H9 (cell line): ENCODE measurements around the gene PXK. TPM values are rescaled to one million over a fixed set of nuclear protein-coding genes. Genes with fewer than 3 reads are reported as not detected.

ENCODE experiments used
- DNase-seq: peaks from one replicate; pipeline ENCODE4 v3.0.0-alpha.2; 2017
- H2AFZ ChIP-seq: one replicate; pipeline ENCODE4 v1.6.1; 2013; ENCODE audit warnings: mild to moderate bottlenecking, low read length, control low read depth, moderate library complexity
- H2AK5ac ChIP-seq: 2 replicates; pipeline ENCODE4 v1.6.1; 2013; ENCODE audit warnings: low read length, control low read depth, mixed read lengths; ENCODE audit not compliant: insufficient read length
- H2BK120ac ChIP-seq: one replicate; pipeline ENCODE4 v1.6.1; 2013; ENCODE audit warnings: low read depth, mild to moderate bottlenecking, low read length, control low read depth, inconsistent platforms; ENCODE audit not compliant: poor library complexity, severe bottlenecking
- H2BK12ac ChIP-seq: 2 replicates; pipeline ENCODE4 v1.6.1; 2013; ENCODE audit warnings: low read length, control low read depth, mixed read lengths, low read depth; ENCODE audit not compliant: insufficient read length
- H2BK15ac ChIP-seq: 2 replicates; pipeline ENCODE4 v1.6.1; 2013; ENCODE audit warnings: low read depth, low read length, control low read depth
- H2BK20ac ChIP-seq: one replicate; pipeline ENCODE4 v1.6.1; 2013; ENCODE audit warnings: low read depth, mild to moderate bottlenecking, low read length, control low read depth, inconsistent platforms; ENCODE audit not compliant: poor library complexity, severe bottlenecking
- H2BK5ac ChIP-seq: 2 replicates; pipeline ENCODE4 v1.6.1; 2013; ENCODE audit warnings: low read length, control low read depth, mixed read lengths; ENCODE audit not compliant: insufficient read length
- H3K14ac ChIP-seq: 2 replicates; pipeline ENCODE4 v1.6.1; 2013; ENCODE audit warnings: low read length, control low read depth; ENCODE audit not compliant: insufficient read depth
- H3K18ac ChIP-seq: 2 replicates; pipeline ENCODE4 v1.6.1; 2013; ENCODE audit warnings: low read depth, mild to moderate bottlenecking, mixed read lengths, low read length, control low read depth; ENCODE audit not compliant: insufficient read length
- H3K23ac ChIP-seq: 2 replicates; pipeline ENCODE4 v1.6.1; 2013; ENCODE audit warnings: low read length, control low read depth, mixed read lengths, low read depth; ENCODE audit not compliant: insufficient read length
- H3K23me2 ChIP-seq: 2 replicates; pipeline ENCODE4 v1.6.1; 2013; ENCODE audit warnings: low read depth, mild to moderate bottlenecking, mixed read lengths, low read length, control low read depth; ENCODE audit not compliant: insufficient read length, poor library complexity, severe bottlenecking
- H3K27ac ChIP-seq: 2 replicates; pipeline ENCODE4 v1.5.1; 2013; ENCODE audit warnings: low read length, control low read depth, mixed read lengths, low read depth; ENCODE audit not compliant: insufficient read length
- H3K27me3 ChIP-seq: 2 replicates; pipeline ENCODE4 v1.6.1; 2013; ENCODE audit warnings: low read length, control low read depth, inconsistent platforms; ENCODE audit not compliant: insufficient read depth
- H3K4ac ChIP-seq: 2 replicates; pipeline ENCODE4 v1.6.1; 2013; ENCODE audit warnings: low read depth, mild to moderate bottlenecking, control low read depth, inconsistent platforms, low read length, moderate library complexity
- H3K4me1 ChIP-seq: 2 replicates; pipeline ENCODE4 v1.6.1; 2013; ENCODE audit warnings: low read length, control low read depth, inconsistent platforms; ENCODE audit not compliant: insufficient read depth
- H3K4me2 ChIP-seq: 2 replicates; pipeline ENCODE4 v1.6.1; 2013; ENCODE audit warnings: low read length, control low read depth, mixed read lengths; ENCODE audit not compliant: insufficient read length, insufficient read depth
- H3K56ac ChIP-seq: 2 replicates; pipeline ENCODE4 v1.6.1; 2013; ENCODE audit warnings: low read depth, mild to moderate bottlenecking, mixed read lengths, low read length, control low read depth; ENCODE audit not compliant: insufficient read length
- H3K79me1 ChIP-seq: 2 replicates; pipeline ENCODE4 v1.6.1; 2013; ENCODE audit warnings: low read depth, mild to moderate bottlenecking, moderate library complexity, low read length, control low read depth, inconsistent platforms; ENCODE audit not compliant: insufficient read depth, poor library complexity, severe bottlenecking
- H3K79me2 ChIP-seq: 2 replicates; pipeline ENCODE4 v1.6.1; 2013; ENCODE audit warnings: low read length, control low read depth, inconsistent platforms; ENCODE audit not compliant: insufficient read depth
- H3K9ac ChIP-seq: 2 replicates; pipeline ENCODE4 v1.6.1; 2013; ENCODE audit warnings: low read length, control low read depth, mixed read lengths; ENCODE audit not compliant: insufficient read length; ENCODE audit errors: extremely low read depth
- H3K9me3 ChIP-seq: one replicate; pipeline ENCODE4 v1.6.1; 2013; ENCODE audit warnings: low read depth, low read length, inconsistent platforms; ENCODE audit not compliant: control insufficient read depth
- H3T11ph ChIP-seq: one replicate; pipeline ENCODE4 v1.6.1; 2013; ENCODE audit warnings: mild to moderate bottlenecking, low read length, control low read depth, inconsistent platforms
- H4K20me1 ChIP-seq: one replicate; pipeline ENCODE4 v1.6.1; 2013; ENCODE audit not compliant: control insufficient read depth, insufficient read length, insufficient read depth
- H4K5ac ChIP-seq: 2 replicates; pipeline ENCODE4 v1.6.1; 2013; ENCODE audit warnings: low read depth, mild to moderate bottlenecking, mixed read lengths, low read length, control low read depth; ENCODE audit not compliant: insufficient read length
- H4K8ac ChIP-seq: replicated peaks from 2 replicates; pipeline ENCODE4 v1.6.1; 2013; ENCODE audit warnings: low read length, control low read depth, mixed read lengths, low read depth; ENCODE audit not compliant: insufficient read length
- H4K91ac ChIP-seq: 2 replicates; pipeline ENCODE4 v1.6.1; 2013; ENCODE audit warnings: low read depth, mild to moderate bottlenecking, moderate library complexity, mixed read lengths, low read length, control low read depth; ENCODE audit not compliant: insufficient read length
- H3K27ac Mint-ChIP-seq, 3 experiments: 2 replicates in 2 of 3; 3 replicates in 1 of 3; pipeline ENCODE4 v1.8.0; 2020 to 2021; ENCODE audit warnings: mixed read lengths in 3 of 3, mild to moderate bottlenecking in 1 of 3, moderate library complexity in 1 of 3
- H3K27me3 Mint-ChIP-seq: 2 replicates; pipeline ENCODE4 v1.8.0; 2021; ENCODE audit warnings: low read depth, mild to moderate bottlenecking, moderate library complexity, mixed read lengths
- H3K36me3 Mint-ChIP-seq, 3 experiments: 2 replicates in 2 of 3; 3 replicates in 1 of 3; pipeline ENCODE4 v1.8.0; 2020 to 2021; ENCODE audit warnings: low read depth in 3 of 3, mixed read lengths in 3 of 3; ENCODE audit not compliant: insufficient read depth in 1 of 3
- H3K4me1 Mint-ChIP-seq, 2 experiments: 2 replicates each; pipeline ENCODE4 v1.8.0; 2020; ENCODE audit warnings: mixed read lengths in 2 of 2
- H3K4me3 Mint-ChIP-seq, 2 experiments: 2 replicates in 1 of 2; 3 replicates in 1 of 2; pipeline ENCODE4 v1.8.0; 2020 to 2021; ENCODE audit warnings: mild to moderate bottlenecking in 2 of 2, mixed read lengths in 2 of 2, moderate library complexity in 1 of 2
- H3K9me3 Mint-ChIP-seq, 2 experiments: 2 replicates in 1 of 2; 3 replicates in 1 of 2; pipeline ENCODE4 v1.8.0; 2020; ENCODE audit warnings: mild to moderate bottlenecking in 2 of 2, mixed read lengths in 2 of 2, moderate library complexity in 1 of 2
- CTCF ChIP-seq: fragments of 200-600 bp; sonication (generic); conservative IDR thresholded peaks from 3 replicates; pipeline ENCODE4 v1.8.0; 2021; ENCODE audit warnings: antibody characterized with exemption, mild to moderate bottlenecking
- WGBS: extraction: QIAGEN DNeasy Blood & Tissue Kit; methylation state at CpG from one replicate; pipeline ENCODE4 v1.1.7; 2013; ENCODE audit warnings: missing lambda C conversion rate, low lambda C conversion rate, mixed read lengths; ENCODE audit not compliant: insufficient read length; ENCODE audit errors: extremely low coverage; 5-methylcytosine and 5-hydroxymethylcytosine counted together
- total RNA-seq: library from RNA; stranded (reverse); gene quantifications from 2 replicates; pipeline ENCODE4 v1.2.1, GENCODE V29; 2021

Gene PXK
- total RNA-seq, 1 experiment from 2014 or later = 3.3 TPM

GRCh38 chr3:58357402-58357801 is 24.7 kb downstream of the PXK start:
- Histone ChIP-seq H2AK5ac (no peak overlapping the region), H2AFZ (no peak overlapping the region), H3K27me3 (no peaks in the 10 kb centered on the region), H3T11ph (no peak overlapping the region), H4K20me1 (no peaks in the 10 kb centered on the region), H2BK120ac (no peak overlapping the region), H4K91ac (no peak overlapping the region), H2BK12ac (no peak overlapping the region), H2BK5ac (no peak overlapping the region), H3K23ac (no peak overlapping the region), H3K9ac (no peak overlapping the region), H4K5ac (no peak overlapping the region), H2BK20ac (no peak overlapping the region), H3K9me3 (no peaks in the 10 kb centered on the region), H3K18ac (no peak overlapping the region), H2BK15ac (no peak overlapping the region), H3K79me1 (no peaks in the 10 kb centered on the region), H3K56ac (no peak overlapping the region), H4K8ac (no peak overlapping the region), H3K4me2 (no peak overlapping the region), H3K4me1 (no peaks in the 10 kb centered on the region), H3K14ac (no peak overlapping the region), H3K79me2 (no peaks in the 10 kb centered on the region), H3K4ac (no peak overlapping the region), H3K23me2 (no peaks in the 10 kb centered on the region), H3K27ac (no peak overlapping the region)
- no peak for DNase-seq
- Mint-ChIP-seq H3K9me3 (no peaks in the 10 kb centered on the region), H3K27me3 (no peaks in the 10 kb centered on the region), H3K27ac (no peak overlapping the region), H3K4me3 (no peak overlapping the region), H3K36me3 (no peaks in the 10 kb centered on the region), H3K4me1 (no peaks in the 10 kb centered on the region)
- TF ChIP-seq CTCF = no peak
- no CpG with 5 or more reads among the region's 3 CpGs for WGBS
